NCI-H1092 (cell line): ENCODE data around the gene RAPGEF6.
"Not testable (repeated sequence)": the region's sequence is repeated elsewhere in the genome, so short reads cannot be mapped to it uniquely, and the experiment has no call there.

ENCODE experiments used
- DNase-seq: peaks from one replicate; lab custom pipeline; 2025; lab: John Stamatoyannopoulos, UW

RAPGEF6 gene

DNA sequence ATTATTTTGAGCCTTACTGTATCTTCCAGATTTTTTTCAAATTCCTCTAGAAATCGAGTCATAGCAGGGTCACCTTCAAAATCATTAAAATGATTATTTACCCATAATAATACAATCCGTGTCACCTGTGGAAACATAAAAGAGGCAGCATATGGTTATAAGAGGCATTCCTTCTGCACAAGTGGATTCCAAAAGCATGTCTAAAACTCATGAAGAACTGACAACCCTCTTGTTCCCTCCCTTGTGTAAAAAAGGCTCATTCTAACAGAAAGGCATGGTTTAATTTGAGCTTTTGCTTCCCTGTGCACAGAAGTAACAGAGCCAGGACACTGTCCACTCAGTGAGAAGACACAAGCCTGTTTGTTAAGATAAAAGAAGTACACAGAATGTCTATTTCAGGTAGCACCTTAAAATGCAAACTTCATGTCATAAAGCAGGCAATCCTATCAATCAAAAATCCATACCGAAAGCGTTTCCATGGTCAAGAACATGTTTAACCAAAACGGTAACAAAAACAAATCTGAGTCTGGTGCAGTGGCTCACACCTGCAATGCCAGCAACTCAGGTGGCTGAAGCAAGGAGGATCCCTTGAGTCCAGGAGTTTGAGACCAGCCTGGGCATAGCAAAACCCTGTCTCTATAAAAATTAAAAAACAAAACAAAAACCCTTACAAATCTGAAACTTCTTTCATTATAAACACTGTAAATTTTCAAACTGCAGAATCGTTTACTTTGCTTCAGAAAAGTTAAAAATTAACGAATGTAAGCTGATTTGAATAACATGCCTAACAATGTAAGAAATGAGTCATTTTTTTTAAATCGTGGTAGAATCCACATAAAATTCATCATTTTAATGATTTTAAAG is 139.3 kb downstream of the RAPGEF6 start:
- DNase-seq = no peak

- no peak for DNase-seq
Observed at GRCh38 chr5:131491749-131492148, 143.3 kb downstream of the RAPGEF6 start.

DNA sequence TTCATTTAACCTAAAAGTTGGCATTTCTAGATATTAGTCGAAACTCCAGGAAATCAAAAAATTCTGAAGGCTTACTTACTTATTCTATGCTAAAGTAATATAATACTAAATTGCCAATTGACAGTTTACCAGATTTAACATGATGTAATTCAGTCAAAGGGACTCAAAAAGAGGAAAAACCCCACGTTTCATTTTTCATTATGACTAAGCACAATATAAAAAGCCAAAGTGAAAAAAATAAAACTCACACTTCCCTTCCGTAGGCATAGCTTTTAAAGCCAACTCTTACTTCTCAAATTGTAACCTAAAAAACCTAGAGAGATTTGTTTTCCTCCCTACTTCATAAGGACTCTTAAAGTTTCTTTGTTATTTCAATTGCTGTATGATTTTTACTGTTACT is 146.6 kb downstream of the RAPGEF6 start:
- no peak for DNase-seq

- not testable (repeated sequence) for DNase-seq
Observed at GRCh38 chr5:131487371-131487770, 147.7 kb downstream of the RAPGEF6 start.

DNA sequence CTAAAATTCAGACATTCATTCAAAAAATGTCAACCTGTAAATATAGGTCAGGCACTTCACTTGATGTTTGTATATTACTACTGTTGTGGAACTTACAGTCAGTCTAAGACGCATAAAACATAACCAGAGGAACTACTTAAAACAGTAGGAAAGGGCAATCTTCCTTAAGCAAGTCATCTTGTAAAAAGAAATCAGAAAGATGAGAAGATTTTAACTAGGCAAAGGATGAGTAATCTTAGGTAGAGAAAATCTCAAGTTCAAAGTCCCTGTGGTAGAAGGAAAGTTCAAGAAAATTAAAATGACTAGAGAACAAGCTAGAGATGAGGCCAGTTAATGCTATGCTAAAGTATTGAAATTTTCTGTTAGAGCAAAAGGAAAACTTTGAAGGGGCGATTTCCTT is 152.4 kb downstream of the RAPGEF6 start:
- no peak for DNase-seq

DNA sequence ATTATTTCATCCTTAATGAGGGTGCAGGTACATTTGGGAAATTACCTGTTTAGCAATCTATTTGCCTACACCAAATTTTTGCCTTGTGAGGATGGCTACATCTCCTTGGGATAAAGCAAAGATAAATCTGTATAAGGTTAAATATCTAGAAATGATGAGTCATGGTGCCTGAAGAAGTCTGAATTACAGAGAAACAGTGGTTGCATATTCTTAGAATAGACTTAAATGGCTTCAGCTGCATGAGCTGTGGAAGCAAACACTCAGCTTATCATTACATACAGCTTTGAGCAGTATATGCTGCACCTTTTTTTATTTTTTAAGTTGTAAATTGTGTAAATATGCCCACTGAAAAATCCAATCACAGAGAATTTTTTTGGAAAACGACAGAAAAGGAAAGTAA is 153.5 kb downstream of the RAPGEF6 start:
- DNase-seq = no peak

- no peak for DNase-seq
Observed at GRCh38 chr5:131475541-131475941, 159.5 kb downstream of the RAPGEF6 start.

DNA sequence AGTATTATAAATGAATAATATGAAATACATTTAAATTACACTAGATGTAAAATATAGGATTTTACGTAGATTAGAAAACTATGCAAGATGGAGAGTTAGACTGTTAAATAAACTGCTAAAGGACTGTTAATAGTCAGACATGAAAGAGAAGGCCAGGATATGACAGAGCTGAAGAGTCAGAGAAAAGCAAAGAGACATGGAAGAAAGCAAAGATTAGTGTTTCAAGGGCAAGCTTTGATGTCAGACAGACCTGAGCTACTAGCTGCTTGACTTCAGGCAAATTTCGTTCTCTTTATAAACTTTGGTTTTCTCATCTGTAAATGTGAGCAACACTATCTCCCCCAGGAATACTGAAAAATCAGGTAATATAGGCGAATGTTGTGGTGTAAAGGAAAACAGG is 161.3 kb downstream of the RAPGEF6 start:
- DNase-seq = no peak

GRCh38 chr5:131466171-131466766 is 168.8 kb downstream of the RAPGEF6 start:
- DNase-seq = no peak

GRCh38 chr5:131463656-131464055 is 171.4 kb downstream of the RAPGEF6 start:
- DNase-seq = no peak

DNA sequence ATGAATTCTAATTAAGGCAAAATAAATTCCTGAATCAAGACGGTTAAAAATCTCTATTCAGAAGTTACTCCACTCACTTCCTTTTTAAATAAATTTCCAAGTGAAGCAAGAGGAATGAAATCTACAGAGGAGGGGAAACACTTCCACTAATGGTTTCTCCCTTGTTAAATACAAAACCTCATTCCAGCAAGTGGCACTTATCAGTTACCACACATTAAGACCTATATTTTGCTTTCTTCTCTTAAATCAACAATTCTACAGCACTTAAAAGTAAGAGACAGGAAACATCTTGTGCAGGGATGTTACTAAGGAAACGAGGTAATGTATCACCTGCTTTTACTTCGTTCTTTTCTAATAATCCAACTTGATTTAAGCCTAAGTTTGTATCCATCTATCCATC is 172.6 kb downstream of the RAPGEF6 start:
- DNase-seq = no peak

- DNase-seq = no peak
Observed at GRCh38 chr5:131461742-131462141, 173.3 kb downstream of the RAPGEF6 start.

GRCh38 chr5:131460867-131461572 is 174.0 kb downstream of the RAPGEF6 start:
- DNase-seq = no peak

DNA sequence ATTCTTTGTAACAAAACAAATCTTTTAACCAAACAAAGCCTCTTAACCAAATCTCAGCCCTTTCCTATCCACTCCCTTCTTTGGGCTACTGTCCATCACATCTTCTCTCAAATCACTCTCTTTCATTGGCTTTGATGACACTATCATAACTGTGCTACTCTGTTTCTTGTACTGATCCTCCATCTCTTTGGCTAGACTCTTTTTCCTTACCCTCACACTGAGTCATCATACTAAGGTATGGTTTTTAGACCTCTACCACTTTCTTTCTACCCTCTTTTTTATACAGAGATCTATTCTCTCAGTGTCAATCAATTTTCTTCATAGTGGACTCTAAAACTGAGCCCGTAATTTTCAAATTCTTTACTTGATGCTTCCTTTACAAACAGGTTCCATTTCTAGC is 174.9 kb downstream of the RAPGEF6 start:
- no peak for DNase-seq

DNA sequence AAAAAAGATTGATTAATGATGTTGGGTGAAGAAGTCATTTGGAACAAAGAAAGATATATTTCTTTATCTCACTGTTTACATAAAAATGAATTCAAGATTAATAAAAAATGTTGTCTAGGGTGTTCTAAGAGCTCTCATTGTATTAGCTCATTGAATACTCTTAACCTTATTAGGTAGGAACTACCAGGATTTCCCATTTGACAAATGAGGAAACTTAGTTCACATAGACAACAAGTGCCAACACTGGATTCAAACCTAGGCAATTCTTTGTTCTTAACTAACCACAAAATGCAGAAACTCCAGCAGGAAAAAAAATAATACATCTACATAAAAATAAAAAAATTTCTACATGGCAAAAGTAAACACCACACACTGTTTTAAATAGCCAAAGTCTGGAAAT is 175.8 kb downstream of the RAPGEF6 start:
- DNase-seq = no peak

DNA sequence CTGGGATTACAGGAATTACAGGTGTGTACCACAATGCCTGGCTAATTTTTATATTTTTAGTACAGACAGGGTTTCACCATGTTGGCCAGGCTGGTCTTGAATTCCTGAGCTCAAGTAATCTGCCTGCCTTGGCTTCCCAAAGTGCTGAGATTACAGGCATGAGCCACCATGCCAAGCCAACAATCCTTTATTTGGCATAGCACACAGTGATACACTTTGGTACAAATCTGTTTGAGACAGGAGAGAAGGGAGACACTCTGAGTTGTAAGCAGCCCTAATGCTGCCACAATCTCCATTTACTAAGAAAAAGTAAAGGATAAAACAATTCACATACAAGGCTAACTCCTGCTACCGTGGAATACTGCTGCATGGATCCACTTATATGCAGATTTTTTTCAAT is 177.8 kb downstream of the RAPGEF6 start:
- no peak for DNase-seq

DNA sequence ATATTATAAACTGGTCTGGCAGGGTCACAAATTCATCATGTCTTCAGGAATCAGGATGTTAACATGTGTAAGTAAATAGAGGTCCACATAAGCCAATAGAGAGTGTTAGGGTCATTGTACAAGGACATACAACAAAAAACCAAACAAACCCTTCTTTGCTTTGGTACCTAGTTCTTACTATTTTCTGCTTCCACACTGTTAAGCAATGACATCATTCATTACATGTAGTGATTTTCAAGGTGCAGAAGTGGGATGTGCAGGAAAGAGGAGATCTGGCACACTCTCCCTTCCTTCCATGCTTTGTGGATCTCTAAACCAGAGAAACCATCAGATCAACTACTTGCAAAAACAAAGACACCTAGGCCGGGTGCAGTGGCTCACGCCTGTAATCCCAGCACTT is 184.1 kb downstream of the RAPGEF6 start:
- DNase-seq = no peak

DNA sequence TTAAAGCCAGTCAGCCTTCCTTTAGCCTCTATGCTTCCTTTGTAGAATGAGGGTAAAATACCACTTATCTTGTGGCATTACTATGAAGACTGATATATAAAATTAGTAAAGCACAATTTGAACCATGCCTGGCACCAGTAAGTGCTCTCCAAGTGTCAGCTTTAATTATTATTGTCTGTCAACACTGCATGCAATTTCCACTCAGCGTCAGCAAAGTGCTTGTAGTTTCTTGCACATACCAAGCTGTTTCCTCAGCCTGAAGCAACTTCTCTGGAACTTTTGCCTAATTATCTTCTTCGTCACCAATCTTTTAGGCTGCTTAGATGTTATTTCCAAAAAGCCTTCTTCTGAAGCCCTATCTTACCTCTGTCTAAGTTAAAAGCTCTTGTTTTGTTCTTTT is 193.8 kb downstream of the RAPGEF6 start:
- no peak for DNase-seq

- DNase-seq = no peak
Observed at GRCh38 chr5:131436081-131436480, 198.9 kb downstream of the RAPGEF6 start.

DNA sequence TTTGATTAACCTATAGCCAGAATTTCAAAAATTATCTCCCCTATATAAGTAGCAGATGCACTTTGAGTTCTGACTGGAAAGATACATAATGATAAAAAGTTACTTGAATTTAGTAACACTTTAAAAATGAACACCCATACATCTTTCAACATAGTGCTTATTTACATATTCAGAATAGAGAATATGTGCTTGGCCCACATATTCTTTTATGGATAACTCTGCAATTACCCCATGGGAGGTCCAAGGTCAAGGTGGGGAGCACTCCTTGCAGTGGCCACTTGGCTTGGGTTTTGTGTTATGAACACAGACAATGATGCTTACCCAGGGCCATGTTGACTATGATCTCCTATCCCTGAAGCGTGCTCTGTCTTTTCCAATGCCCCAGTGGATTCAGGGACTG is 201.9 kb downstream of the RAPGEF6 start:
- no peak for DNase-seq

DNA sequence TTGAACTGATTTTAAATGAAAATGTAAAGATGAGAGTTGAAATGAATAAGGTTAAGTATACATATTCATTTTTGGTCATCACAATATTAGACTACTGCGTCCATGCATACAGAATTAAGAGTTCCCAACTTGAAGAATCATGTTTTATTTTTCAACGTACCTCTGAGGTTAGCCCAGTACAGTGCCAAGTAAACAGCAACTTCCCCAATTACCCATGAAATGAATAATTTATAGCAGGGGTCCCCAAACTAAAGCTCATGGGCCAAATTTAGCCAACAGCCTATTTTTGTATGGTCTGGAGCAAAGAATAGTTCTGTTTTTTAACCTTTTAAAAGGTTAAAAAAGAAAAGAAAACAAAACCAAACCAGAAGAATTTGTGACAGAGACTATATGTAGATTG is 203.2 kb downstream of the RAPGEF6 start:
- DNase-seq = no peak

GRCh38 chr5:131430794-131431193 is 204.2 kb downstream of the RAPGEF6 start:
- no peak for DNase-seq

GRCh38 chr5:131426011-131426410 is 209.0 kb downstream of the RAPGEF6 start:
- DNase-seq = no peak
